Measurements from ENCODE around the gene SLC38A7.
"Not testable (repeated sequence)": the region's sequence is repeated elsewhere in the genome, so short reads cannot be mapped to it uniquely, and the experiment has no call there.

SLC38A7 gene

DNA sequence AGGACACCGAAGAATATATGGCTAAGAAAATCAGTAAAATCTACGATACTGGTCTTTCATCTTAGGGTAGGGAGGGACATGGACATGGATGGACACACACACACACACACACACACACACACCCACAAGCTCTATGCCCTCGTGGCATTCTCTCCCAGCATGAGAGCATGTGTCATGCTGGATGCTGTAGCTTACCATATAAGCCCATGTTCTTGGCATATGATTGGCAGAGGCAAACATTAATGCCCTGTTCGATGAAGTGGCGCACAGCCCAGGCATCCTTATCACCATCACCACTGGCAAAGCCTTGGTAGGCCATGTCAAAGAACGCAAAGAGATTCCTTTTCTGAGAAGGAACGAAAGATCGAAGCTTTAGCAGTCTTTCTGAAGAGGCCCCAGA is 31.9 kb upstream of the SLC38A7 start:
- Mint-ChIP-seq H3K36me3 (ENCODE audit: low read depth) (peaks cover 73% of the 10 kb centered on the region), H3K27ac (no peak overlapping the region), H3K9me3 (no peaks in the 10 kb centered on the region), H3K4me3 (no peak overlapping the region), H3K4me1 (no peaks in the 10 kb centered on the region), H3K27me3 (ENCODE audit: low read depth) (no peaks in the 10 kb centered on the region)
- TF ChIP-seq, protein P1, sequence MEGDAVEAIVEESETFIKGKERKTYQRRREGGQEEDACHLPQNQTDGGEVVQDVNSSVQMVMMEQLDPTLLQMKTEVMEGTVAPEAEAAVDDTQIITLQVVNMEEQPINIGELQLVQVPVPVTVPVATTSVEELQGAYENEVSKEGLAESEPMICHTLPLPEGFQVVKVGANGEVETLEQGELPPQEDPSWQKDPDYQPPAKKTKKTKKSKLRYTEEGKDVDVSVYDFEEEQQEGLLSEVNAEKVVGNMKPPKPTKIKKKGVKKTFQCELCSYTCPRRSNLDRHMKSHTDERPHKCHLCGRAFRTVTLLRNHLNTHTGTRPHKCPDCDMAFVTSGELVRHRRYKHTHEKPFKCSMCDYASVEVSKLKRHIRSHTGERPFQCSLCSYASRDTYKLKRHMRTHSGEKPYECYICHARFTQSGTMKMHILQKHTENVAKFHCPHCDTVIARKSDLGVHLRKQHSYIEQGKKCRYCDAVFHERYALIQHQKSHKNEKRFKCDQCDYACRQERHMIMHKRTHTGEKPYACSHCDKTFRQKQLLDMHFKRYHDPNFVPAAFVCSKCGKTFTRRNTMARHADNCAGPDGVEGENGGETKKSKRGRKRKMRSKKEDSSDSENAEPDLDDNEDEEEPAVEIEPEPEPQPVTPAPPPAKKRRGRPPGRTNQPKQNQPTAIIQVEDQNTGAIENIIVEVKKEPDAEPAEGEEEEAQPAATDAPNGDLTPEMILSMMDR (IDR thresholded peaks at IDR 0.05; ENCODE audit: unreplicated experiment in 3 of 3): no peak

DNA sequence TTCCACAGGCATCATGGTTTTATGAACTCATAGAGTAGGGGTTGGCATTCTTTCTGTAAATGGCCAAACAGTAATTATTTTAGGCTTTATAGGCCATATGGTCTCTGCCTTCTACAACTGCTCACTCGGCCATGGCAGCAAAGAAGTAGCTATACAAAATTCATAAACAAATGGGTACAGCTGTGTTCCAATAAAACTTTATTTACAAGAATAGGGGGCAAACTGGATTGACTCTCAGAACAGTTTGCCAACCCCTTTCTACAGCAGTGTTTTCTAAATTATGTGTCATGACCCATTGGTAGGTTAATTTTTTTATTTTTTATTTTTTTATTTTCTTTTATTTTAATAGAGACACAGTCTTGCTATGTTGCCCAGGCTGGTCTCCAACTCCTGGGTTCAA is 29.2 kb upstream of the SLC38A7 start:
- Mint-ChIP-seq H3K4me1 (no peaks in the 10 kb centered on the region), H3K36me3 (ENCODE audit: low read depth) (peaks cover 69% of the 10 kb centered on the region), H3K27me3 (ENCODE audit: low read depth) (no peaks in the 10 kb centered on the region), H3K27ac (no peak overlapping the region), H3K9me3 (no peaks in the 10 kb centered on the region), H3K4me3 (no peak overlapping the region)
- TF ChIP-seq, protein P1 (IDR thresholded peaks at IDR 0.05; ENCODE audit: unreplicated experiment in 3 of 3): no peak

DNA sequence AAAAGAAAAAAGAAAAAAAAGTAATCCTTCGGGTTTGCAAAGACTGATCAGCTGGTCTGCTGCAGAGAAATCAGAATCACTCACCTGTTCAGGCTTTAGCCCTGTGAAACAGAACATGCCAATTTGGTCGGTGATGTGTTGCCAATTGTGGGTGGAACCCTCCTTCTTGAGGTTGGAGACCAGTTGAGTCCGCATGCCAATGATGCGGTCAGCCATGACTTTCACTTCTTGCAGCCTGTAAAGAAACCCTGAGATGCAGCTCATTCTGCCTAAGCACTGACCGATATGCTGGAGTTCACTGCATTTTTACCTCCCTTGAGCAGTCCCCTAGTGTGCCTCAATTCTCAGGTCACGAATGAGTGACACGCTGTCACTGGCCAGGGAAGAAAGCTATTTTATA is 24.8 kb upstream of the SLC38A7 start:
- Mint-ChIP-seq H3K4me1 (no peaks in the 10 kb centered on the region), H3K27me3 (ENCODE audit: low read depth) (no peaks in the 10 kb centered on the region), H3K36me3 (ENCODE audit: low read depth) (peaks cover 59% of the 10 kb centered on the region), H3K27ac (peak overlapping the region; percentile 73 to 85 (median 77)), H3K4me3 (no peak overlapping the region), H3K9me3 (no peaks in the 10 kb centered on the region)
- TF ChIP-seq, protein P1 (IDR thresholded peaks at IDR 0.05; ENCODE audit: unreplicated experiment in 3 of 3): no peak

DNA sequence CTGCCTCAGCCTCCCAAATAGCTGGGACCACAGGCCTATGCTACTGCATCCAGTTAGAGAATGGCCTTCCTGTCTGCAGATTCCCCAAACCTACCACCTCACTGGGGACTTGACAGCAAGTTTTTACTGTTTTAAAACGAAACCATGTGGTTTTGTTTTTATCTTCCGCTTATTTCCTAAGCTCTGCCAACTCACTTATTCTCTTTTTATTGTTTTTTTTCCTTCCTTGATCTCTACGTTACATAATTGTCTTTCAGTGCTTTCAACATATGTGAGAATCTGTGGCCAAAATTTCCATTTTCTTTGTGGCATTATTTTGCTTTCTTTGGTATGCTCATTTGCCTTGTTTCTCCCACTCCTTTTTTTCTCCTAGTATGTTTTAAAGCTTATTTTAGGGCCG is 14.6 kb upstream of the SLC38A7 start:
- H3K4me3 Mint-ChIP-seq: no peak overlapping the region
- TF ChIP-seq, protein P1 (IDR thresholded peaks at IDR 0.05; ENCODE audit: unreplicated experiment in 3 of 3): no peak
- H3K36me3 Mint-ChIP-seq (ENCODE audit: low read depth): peaks cover 2% of the 10 kb centered on the region
- peaks cover 8% of the 10 kb centered on the region for H3K9me3 Mint-ChIP-seq
- H3K27me3 Mint-ChIP-seq (ENCODE audit: low read depth): no peaks in the 10 kb centered on the region
- H3K4me1 Mint-ChIP-seq: no peaks in the 10 kb centered on the region
- H3K27ac Mint-ChIP-seq: no peak overlapping the region

DNA sequence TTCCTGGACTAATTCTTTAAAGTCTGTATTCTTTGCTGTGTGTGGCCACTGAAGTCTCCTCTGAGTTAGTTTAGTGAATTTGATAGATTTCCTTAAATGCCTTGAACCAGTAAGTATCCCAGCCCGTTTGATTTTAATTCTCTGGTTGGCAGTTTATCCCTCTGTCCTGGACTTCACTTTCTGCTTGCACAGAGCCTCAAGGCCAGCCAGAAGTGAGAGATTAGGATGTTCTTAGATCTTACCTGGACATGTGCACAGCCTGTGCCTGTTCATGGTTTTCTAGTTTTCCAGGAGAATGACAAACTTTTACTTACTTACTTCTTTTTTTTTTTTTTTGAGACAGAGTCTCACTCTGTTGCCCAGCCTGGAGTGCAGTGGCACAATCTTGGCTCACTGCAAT is 10.8 kb upstream of the SLC38A7 start:
- no peak overlapping the region for H3K4me3 Mint-ChIP-seq
- peaks cover 5% of the 10 kb centered on the region for H3K27me3 Mint-ChIP-seq (ENCODE audit: low read depth)
- H3K27ac Mint-ChIP-seq: no peak overlapping the region
- TF ChIP-seq, protein P1 (IDR thresholded peaks at IDR 0.05; ENCODE audit: unreplicated experiment in 3 of 3): no peak
- H3K9me3 Mint-ChIP-seq: peaks cover 16% of the 10 kb centered on the region
- no peaks in the 10 kb centered on the region for H3K4me1 Mint-ChIP-seq
- H3K36me3 Mint-ChIP-seq (ENCODE audit: low read depth): no peaks in the 10 kb centered on the region

DNA sequence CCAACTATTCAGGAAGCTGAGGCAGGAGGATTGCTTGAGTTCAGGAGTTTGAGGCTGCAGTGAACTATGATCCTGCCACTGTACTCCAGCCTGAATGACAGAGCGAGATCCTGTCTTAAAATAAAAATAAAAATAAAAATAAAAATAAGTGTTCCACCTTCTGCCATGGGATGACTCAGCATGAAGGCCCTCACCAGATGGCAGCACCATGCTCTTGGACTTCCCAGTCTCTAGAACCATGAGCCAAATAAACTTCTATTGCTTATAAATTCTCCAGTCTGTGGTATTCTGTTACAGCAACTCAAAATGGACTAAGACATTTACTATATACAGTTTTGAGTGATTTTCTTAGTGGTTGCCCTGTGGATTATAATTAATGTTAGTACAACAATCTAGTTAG is 7.9 kb upstream of the SLC38A7 start:
- Mint-ChIP-seq H3K4me1 (no peaks in the 10 kb centered on the region), H3K27ac (no peak overlapping the region), H3K4me3 (no peak overlapping the region), H3K9me3 (peaks cover 16% of the 10 kb centered on the region), H3K27me3 (ENCODE audit: low read depth) (peaks cover 15% of the 10 kb centered on the region), H3K36me3 (ENCODE audit: low read depth) (no peaks in the 10 kb centered on the region)
- TF ChIP-seq, protein P1 (IDR thresholded peaks at IDR 0.05; ENCODE audit: unreplicated experiment in 3 of 3): no peak

DNA sequence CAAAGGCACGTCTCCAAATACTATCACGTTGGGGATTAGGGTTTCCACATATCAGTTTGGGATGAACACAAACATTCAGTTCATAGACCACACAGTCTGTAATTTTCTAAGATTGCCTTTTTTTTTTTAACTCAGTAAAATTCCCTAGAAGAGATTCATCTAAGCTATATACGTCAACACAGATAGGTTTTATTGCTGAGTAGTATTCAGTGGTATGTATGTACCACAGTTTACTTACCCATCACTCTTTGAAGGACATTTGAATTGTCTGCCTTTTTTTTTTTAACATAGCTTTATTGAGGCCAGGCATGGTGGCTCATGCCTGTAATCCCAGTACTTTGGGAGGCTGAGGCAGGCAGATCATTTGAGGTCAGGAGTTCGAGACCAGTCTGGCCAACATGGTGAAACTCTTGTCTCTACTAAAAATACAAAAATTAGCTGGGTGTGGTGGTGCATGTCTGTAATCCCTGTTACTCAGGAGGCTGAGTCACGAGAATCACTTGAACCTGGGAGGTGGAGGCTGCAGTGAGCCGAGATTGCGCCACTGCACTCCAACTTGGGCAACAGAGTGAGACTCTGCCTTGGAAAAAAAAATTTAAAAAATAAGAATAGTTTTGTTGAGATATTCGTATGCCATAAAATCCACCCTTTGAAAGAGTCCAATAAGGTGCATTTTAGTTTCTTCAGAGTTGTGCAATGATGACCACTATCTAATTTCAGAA is 2.6 kb upstream of the SLC38A7 start:
- not testable (repeated sequence) for H3K36me3 Mint-ChIP-seq (ENCODE audit: low read depth); H3K9me3 Mint-ChIP-seq; H3K27ac Mint-ChIP-seq
- Mint-ChIP-seq H3K4me3 (peak overlapping the region; percentile 46 to 68 (median 56)), H3K4me1 (peaks cover 14% of the 10 kb centered on the region), H3K27me3 (ENCODE audit: low read depth) (peaks cover 14% of the 10 kb centered on the region)

Measured in nephron (organoid).